Neural crest cell (in vitro differentiated cells): ENCODE results near the gene FSIP2. TPM values are rescaled to one million over a fixed set of nuclear protein-coding genes. Genes with fewer than 3 reads are reported as not detected.

ENCODE experiments used
- DNase-seq: peaks from one replicate; pipeline ENCODE4 v3.0.0; 2021; ENCODE audit warnings: low read depth, mixed read lengths, low spot score
- H3K27ac Mint-ChIP-seq: one replicate; pipeline ENCODE4 v1.8.0; 2021; ENCODE audit warnings: mild to moderate bottlenecking, mixed read lengths; ENCODE audit not compliant: unreplicated experiment
- H3K27me3 Mint-ChIP-seq: 2 replicates; pipeline ENCODE4 v1.8.0; 2021; ENCODE audit warnings: low read depth, mild to moderate bottlenecking, mixed read lengths
- H3K36me3 Mint-ChIP-seq: 2 replicates; pipeline ENCODE4 v1.8.0; 2021; ENCODE audit warnings: low read depth, mild to moderate bottlenecking, mixed read lengths
- H3K4me1 Mint-ChIP-seq: 2 replicates; pipeline ENCODE4 v1.8.0; 2021; ENCODE audit warnings: mixed read lengths
- H3K4me3 Mint-ChIP-seq: one replicate; pipeline ENCODE4 v1.8.0; 2021; ENCODE audit warnings: mild to moderate bottlenecking, mixed read lengths
- H3K9me3 Mint-ChIP-seq: 2 replicates; pipeline ENCODE4 v1.8.0; 2021; ENCODE audit warnings: mixed read lengths
- total RNA-seq: library from RNA; stranded (reverse); gene quantifications from 2 replicates; pipeline ENCODE4 v1.2.1, GENCODE V29; 2021
- TF ChIP-seq, protein P1 (sequence below): fragments of 200-600 bp; sonication (generic); conservative IDR thresholded peaks from 2 replicates; pipeline ENCODE4 v1.5.0; 2021; ENCODE audit warnings: antibody characterized with exemption, mild to moderate bottlenecking

FSIP2 gene
- total RNA-seq, 1 donor from 2014 or later: 8.0 TPM

DNA sequence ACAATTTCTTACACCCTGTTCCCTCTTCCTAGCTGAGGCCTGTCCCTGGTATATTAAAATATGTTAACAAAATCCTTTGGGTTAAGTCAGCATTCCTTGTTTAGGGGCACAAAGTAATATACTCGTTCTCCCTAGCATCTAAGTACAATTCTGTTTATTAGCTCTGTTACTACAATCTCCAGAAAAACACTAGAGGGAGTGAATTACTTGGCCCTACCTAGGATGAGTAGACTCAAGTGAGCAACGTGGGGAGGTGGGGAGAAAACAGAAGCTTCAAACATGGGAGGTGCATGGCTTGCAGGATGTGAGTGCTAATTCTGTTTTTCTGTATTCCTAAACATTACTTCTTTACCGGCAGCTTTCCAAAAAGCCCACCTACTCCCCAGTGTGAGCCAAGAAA lies 89.7 kb downstream of the FSIP2 start:
- Mint-ChIP-seq H3K27me3 (no peaks in the 10 kb centered on the region), H3K27ac (no peak overlapping the region), H3K9me3 (peaks cover 2% of the 10 kb centered on the region), H3K36me3 (no peaks in the 10 kb centered on the region), H3K4me1 (no peaks in the 10 kb centered on the region), H3K4me3 (no peak overlapping the region)
- no peak for DNase-seq
- TF ChIP-seq, protein P1, sequence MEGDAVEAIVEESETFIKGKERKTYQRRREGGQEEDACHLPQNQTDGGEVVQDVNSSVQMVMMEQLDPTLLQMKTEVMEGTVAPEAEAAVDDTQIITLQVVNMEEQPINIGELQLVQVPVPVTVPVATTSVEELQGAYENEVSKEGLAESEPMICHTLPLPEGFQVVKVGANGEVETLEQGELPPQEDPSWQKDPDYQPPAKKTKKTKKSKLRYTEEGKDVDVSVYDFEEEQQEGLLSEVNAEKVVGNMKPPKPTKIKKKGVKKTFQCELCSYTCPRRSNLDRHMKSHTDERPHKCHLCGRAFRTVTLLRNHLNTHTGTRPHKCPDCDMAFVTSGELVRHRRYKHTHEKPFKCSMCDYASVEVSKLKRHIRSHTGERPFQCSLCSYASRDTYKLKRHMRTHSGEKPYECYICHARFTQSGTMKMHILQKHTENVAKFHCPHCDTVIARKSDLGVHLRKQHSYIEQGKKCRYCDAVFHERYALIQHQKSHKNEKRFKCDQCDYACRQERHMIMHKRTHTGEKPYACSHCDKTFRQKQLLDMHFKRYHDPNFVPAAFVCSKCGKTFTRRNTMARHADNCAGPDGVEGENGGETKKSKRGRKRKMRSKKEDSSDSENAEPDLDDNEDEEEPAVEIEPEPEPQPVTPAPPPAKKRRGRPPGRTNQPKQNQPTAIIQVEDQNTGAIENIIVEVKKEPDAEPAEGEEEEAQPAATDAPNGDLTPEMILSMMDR: no peak

DNA sequence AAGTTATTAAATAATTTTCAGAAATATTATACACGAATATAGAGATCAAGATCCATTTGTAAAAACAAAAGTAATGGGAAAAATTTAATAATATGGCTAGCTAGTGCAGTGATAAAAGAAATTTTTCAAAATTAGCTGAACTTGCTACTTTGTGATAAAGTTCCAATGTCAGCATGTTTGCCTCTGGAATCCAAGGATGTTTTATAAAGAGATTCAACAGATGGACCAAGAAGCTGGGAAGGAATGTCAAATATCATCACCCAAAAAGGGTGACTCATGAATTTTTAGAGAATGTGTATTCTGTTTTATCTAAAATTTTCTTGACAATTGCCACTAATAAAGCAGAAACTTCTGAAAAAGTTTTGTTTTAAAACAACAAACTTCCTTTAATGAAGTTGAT lies 95.3 kb downstream of the FSIP2 start:
- Mint-ChIP-seq H3K27me3 (no peaks in the 10 kb centered on the region), H3K4me1 (no peaks in the 10 kb centered on the region), H3K9me3 (peaks cover 8% of the 10 kb centered on the region), H3K36me3 (peaks cover 14% of the 10 kb centered on the region), H3K4me3 (no peak overlapping the region), H3K27ac (no peak overlapping the region)
- no peak for DNase-seq
- TF ChIP-seq, protein P1: no peak

DNA sequence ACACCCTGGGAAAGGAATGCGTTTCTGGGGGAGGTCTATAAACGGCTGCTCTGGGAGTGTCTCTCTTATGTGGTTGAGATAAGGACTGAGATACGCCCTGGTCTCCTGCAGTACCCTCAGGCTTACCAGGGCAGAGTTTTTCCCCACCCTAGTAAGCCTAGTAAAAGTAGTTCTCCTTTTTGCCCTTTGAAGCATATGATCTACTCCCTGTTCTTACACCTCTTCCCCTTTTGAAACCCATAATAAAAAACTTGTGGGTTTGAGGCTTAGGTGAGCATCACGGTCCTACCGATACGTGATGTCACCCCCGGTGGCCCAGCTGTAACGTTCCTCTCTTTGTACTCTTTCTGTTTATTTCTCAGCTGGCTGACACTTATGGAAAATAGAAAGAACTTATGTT lies 97.4 kb downstream of the FSIP2 start:
- no peaks in the 10 kb centered on the region for H3K27me3 Mint-ChIP-seq
- H3K27ac Mint-ChIP-seq: no peak overlapping the region
- DNase-seq: no peak
- peaks cover 21% of the 10 kb centered on the region for H3K36me3 Mint-ChIP-seq
- peaks cover 12% of the 10 kb centered on the region for H3K9me3 Mint-ChIP-seq
- no peak overlapping the region for H3K4me3 Mint-ChIP-seq
- H3K4me1 Mint-ChIP-seq: no peaks in the 10 kb centered on the region
- TF ChIP-seq, protein P1: no peak

DNA sequence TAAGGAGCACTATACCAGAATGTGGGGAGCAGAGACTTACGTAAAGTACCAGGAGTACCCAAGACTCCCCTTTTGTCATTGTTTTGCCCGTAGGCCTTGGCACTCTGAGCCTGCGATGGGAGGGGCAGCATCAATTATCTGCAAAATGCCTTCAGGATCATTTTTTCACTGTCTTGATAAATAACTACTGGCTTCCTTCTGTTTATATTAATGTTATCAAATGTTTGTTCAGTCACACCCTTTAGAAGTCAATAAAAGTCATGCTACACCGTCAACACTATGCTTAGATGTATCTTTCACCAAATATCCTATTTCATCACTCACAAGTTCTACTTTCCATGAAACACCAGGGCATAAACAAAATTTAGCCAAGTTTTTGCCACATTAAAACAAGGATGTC lies 116.3 kb downstream of the FSIP2 start:
- Mint-ChIP-seq H3K36me3 (peaks cover 6% of the 10 kb centered on the region), H3K27me3 (no peaks in the 10 kb centered on the region), H3K27ac (no peak overlapping the region), H3K9me3 (peaks cover 2% of the 10 kb centered on the region), H3K4me1 (no peaks in the 10 kb centered on the region), H3K4me3 (no peak overlapping the region)
- TF ChIP-seq, protein P1: no peak
- no peak for DNase-seq

DNA sequence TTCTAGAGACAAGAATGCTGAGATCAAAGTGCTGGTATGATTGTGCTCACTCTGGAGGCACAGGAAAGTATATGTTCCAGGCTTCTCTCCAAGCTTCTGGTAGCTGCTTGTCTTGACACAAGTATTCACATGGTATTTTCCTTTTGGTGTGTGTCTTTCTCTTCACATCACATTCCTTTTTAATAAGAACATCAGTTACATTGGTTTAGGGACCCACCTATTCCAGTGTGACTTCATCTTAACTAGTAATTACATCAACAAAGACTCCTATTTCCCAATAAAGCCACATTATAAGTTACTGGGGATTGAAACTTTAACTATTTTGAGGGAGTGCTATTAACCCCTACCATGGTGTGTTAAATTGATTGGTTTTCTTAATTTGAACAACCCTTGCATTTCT lies 119.1 kb downstream of the FSIP2 start:
- Mint-ChIP-seq H3K4me1 (no peaks in the 10 kb centered on the region), H3K27me3 (no peaks in the 10 kb centered on the region), H3K9me3 (peaks cover 5% of the 10 kb centered on the region), H3K36me3 (peaks cover 4% of the 10 kb centered on the region), H3K4me3 (no peak overlapping the region), H3K27ac (no peak overlapping the region)
- no peak for DNase-seq
- TF ChIP-seq, protein P1: no peak

DNA sequence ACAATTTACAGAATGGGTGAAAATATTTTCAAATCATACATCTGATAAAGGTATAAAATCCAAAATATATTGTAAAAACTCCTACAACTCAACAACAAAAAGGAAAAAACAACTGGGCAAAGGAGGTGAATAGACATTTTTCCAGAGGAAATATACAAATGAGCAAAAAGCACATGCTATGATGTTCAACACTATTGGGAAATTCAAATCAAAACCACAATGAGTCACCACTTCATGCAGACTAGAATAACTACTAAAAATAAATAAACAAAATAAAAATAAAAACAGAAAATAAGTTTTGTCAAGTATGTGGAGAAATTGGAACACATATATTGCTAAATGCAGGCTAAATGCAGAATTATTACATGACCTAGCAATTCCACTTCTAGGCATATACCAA lies 120.9 kb downstream of the FSIP2 start:
- Mint-ChIP-seq H3K4me1 (peaks cover 6% of the 10 kb centered on the region), H3K27me3 (no peaks in the 10 kb centered on the region), H3K27ac (no peak overlapping the region), H3K36me3 (peaks cover 8% of the 10 kb centered on the region), H3K9me3 (peaks cover 5% of the 10 kb centered on the region), H3K4me3 (no peak overlapping the region)
- TF ChIP-seq, protein P1: no peak
- no peak for DNase-seq
